OCI-LY3 (cell line): ENCODE data around the gene PLEKHA6.

Experiments
- EZH2phosphoT487 ChIP-seq: fragments of 200-600 bp; shearing (Covaris generic); IDR thresholded peaks from 2 replicates; pipeline ENCODE4 v1.6.1; 2018; ENCODE audit warnings: antibody characterized with exemption, mixed run types, low read depth
- TF ChIP-seq, protein P1 (sequence below): fragments of 200-600, 300-600 bp; sonication (generic); IDR thresholded peaks from 2 replicates; pipeline ENCODE4 v1.5.1; 2014; ENCODE audit warnings: antibody characterized with exemption, low read length, low read depth

DNA sequence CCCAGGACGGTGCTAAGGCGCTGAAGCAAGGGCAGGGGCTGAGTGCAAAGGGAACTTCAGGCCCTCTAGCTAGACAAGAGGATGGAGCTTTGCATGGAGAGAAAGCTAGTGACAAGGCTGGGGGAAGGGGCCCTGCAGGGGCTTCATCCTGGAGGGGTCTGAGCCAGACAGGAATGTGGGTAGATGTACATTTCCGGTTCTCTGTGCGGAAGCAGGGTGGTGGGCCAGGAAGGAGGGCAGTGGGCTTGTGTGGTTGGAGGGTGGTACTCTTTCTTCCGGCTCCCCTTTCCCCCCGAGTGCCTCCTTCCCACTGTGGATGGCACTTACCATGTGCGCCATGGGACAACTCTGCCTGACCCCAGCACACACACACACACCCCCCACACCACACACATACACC, 165.0 kb downstream of the PLEKHA6 start:
- TF ChIP-seq EZH2phosphoT487 = no peak
- TF ChIP-seq, protein P1, sequence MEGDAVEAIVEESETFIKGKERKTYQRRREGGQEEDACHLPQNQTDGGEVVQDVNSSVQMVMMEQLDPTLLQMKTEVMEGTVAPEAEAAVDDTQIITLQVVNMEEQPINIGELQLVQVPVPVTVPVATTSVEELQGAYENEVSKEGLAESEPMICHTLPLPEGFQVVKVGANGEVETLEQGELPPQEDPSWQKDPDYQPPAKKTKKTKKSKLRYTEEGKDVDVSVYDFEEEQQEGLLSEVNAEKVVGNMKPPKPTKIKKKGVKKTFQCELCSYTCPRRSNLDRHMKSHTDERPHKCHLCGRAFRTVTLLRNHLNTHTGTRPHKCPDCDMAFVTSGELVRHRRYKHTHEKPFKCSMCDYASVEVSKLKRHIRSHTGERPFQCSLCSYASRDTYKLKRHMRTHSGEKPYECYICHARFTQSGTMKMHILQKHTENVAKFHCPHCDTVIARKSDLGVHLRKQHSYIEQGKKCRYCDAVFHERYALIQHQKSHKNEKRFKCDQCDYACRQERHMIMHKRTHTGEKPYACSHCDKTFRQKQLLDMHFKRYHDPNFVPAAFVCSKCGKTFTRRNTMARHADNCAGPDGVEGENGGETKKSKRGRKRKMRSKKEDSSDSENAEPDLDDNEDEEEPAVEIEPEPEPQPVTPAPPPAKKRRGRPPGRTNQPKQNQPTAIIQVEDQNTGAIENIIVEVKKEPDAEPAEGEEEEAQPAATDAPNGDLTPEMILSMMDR = no peak
